BJ (cell line): Measurements from ENCODE around the gene TTLL7. TPM values are rescaled to one million over a fixed set of nuclear protein-coding genes. Genes with fewer than 3 reads are reported as not detected.

Experiments
- CTCF ChIA-PET: fragments of 350-600 bp; formaldehyde crosslinking; extraction: SDS; loops from one replicate; lab custom pipeline; 2021; ENCODE audit warnings: antibody characterized with exemption, inconsistent platforms; lab: Yijun Ruan, JAX
- POLR2A ChIA-PET: fragments of 300-600 bp; sonication (Branson Sonifier 250); formaldehyde crosslinking; extraction: SDS; loops from one replicate; lab custom pipeline; 2021; ENCODE audit warnings: antibody characterized with exemption; lab: Charles Lee
- DNase-seq: peaks from one replicate; pipeline ENCODE4 v3.0.0-alpha.2; 2011; ENCODE audit warnings: low read depth
- H3K27me3 ChIP-seq: 2 replicates; pipeline ENCODE4 v1.6.0; 2011; ENCODE audit warnings: low read length; ENCODE audit not compliant: control insufficient read depth, insufficient read depth
- H3K36me3 ChIP-seq: 2 replicates; pipeline ENCODE4 v1.5.1; 2011; ENCODE audit warnings: low read length; ENCODE audit not compliant: control insufficient read depth, insufficient read depth
- H3K4me3 ChIP-seq: 2 replicates; pipeline ENCODE4 v1.5.1; 2011; ENCODE audit warnings: low read depth, mild to moderate bottlenecking, control low read depth, low read length
- CTCF ChIP-seq: IDR thresholded peaks from 2 replicates; pipeline ENCODE4 v1.5.1; 2011; ENCODE audit warnings: low read depth, mild to moderate bottlenecking, control low read depth, inconsistent platforms, low read length, moderate library complexity; ENCODE audit not compliant: insufficient read depth
- polyA plus RNA-seq: library from polyadenylated mRNA; depleted of rRNA; stranded (reverse); fragments of >200 nt; gene quantifications from 2 replicates; pipeline ENCODE4 v1.2.3, GENCODE V29; 2011

Gene TTLL7
- polyA plus RNA-seq, 1 experiment = 4.7 TPM

- CTCF ChIA-PET = no interaction called here
Observed at GRCh38 chr1:83970114-83970513, 28.8 kb downstream of the TTLL7 start.

GRCh38 chr1:83967336-83967735 lies 31.6 kb downstream of the TTLL7 start:
- POLR2A ChIA-PET = no interaction called here
- DNase-seq = no peak

More at GRCh38 chr1:83970114-83970513, 28.8 kb downstream of the TTLL7 start:
- Histone ChIP-seq H3K36me3 (no peaks in the 10 kb centered on the region), H3K4me3 (no peak overlapping the region), H3K27me3 (no peaks in the 10 kb centered on the region)
- POLR2A ChIA-PET = no interaction called here
- no peak for DNase-seq
- TF ChIP-seq CTCF = no peak

GRCh38 chr1:83964153-83964552 lies 34.8 kb downstream of the TTLL7 start:
- ChIA-PET CTCF (interaction anchor here (0.6 to 2.3 kb wide), 2 partner anchors 10 to 14 kb away, joined by 3 to 6 read pairs; no protein-coding TSS in a partner anchor), POLR2A (no interaction called here)
- no peak for TF ChIP-seq CTCF
- H3K27me3 ChIP-seq = no peaks in the 10 kb centered on the region
- DNase-seq = no peak
- no peak overlapping the region for H3K4me3 ChIP-seq
- H3K36me3 ChIP-seq = no peaks in the 10 kb centered on the region

More at GRCh38 chr1:83967336-83967735, 31.6 kb downstream of the TTLL7 start:
- no peak for TF ChIP-seq CTCF
- CTCF ChIA-PET = no interaction called here
- Histone ChIP-seq H3K36me3 (no peaks in the 10 kb centered on the region), H3K4me3 (no peak overlapping the region), H3K27me3 (no peaks in the 10 kb centered on the region)

GRCh38 chr1:83961571-83962295 lies 37.2 kb downstream of the TTLL7 start:
- POLR2A ChIA-PET = no interaction called here
- no peak for DNase-seq

More at GRCh38 chr1:83961571-83962295, 37.2 kb downstream of the TTLL7 start:
- no peak for TF ChIP-seq CTCF
- CTCF ChIA-PET = interaction anchor here (0.7 to 2.3 kb wide), 4 partner anchors 10 to 186 kb away, joined by 3 to 6 read pairs (median 3); no protein-coding TSS in a partner anchor
- Histone ChIP-seq H3K4me3 (no peak overlapping the region), H3K36me3 (no peaks in the 10 kb centered on the region), H3K27me3 (no peaks in the 10 kb centered on the region)
